Activated CD4-positive, alpha-beta T cell treated with anti-CD3 and anti-CD28 coated beads, Interleukin-2, amount 50 U/mL, for 24 hours (primary cell): Measurements from ENCODE around the gene HS2ST1.
"Not testable (repeated sequence)": the region's sequence is repeated elsewhere in the genome, so short reads cannot be mapped to it uniquely, and the experiment has no call there.

Experiments
- DNase-seq, 2 donors: peaks; one replicate each; pipeline ENCODE4 v3.0.0-alpha.2; 2020; ENCODE audit warnings: low read depth in 1 of 2, low spot score in 1 of 2

Gene HS2ST1

DNA sequence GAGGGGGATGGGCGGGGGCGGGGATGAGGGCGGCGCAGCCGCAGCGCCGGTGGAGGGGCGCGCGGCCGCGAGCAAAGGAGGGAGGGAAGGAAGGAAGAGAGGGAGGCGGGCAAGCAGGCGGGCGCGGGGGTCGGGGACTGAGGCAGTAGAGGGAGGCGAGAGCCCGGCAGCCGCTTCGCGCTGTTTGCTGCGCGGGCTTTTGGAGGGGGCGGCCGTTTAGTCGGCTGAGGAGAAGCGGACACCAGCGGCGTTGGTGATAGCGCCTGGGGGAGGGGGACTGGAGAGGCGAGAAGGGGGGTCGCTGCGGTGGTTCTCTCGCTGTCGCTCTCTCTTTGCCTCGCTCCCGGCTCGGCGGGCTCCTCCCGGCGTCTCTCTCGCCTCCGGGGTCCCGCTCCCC is at the start of gene HS2ST1:
TSS of gene HS2ST1 (plus strand) at position 35 of the 397 bp plus-strand sequence.
- no peak for DNase-seq

DNA sequence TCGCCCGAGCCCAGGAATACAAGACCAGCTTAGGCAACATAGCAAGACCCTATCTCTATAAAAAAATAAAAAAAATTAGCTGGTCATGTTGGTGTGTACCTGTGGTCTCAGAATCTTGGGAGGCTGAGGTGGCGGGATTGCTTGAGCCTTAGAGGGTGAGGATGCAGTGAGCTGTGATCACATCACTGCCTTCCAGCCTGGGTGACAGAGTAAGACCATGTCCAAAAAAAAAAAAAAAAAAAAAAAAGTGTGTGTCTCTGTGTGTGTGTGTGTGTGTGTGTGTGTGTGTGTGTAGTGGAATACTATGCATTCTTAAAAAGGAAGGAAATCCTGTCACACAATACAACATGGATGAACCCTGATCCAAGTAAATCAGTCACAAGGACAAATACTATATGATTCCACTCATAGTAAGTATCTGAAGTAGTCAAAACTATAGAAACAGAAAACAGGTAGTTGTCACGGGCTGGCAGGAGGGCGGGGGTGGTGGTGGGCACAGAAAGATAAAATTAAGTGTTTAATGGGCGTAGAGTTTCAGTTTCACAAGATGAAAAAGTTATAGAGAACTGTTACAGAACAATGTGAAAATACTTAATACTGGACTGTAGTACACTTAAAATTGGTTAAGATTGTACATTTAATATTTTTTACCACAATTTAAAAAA is 48.3 kb upstream of the HS2ST1 start:
- DNase-seq = no peak

DNA sequence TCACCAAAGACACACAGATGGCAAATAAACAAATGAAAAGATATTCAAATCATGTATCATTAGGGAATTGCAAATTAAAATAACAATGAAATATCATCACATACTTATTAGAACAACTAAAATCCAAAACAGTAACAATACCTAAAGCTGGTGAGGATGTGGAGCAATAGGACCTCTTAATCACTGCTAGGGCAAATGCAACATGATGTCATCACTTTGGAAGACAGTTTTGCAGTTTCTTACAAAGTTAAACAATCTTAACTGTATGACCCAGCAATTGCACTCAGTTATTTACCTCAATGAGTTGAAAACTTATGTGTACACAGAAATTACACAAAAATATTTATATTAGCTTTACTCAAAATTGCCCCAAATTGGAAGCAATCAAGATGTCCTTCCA is 47.8 kb upstream of the HS2ST1 start:
- DNase-seq = no peak

DNA sequence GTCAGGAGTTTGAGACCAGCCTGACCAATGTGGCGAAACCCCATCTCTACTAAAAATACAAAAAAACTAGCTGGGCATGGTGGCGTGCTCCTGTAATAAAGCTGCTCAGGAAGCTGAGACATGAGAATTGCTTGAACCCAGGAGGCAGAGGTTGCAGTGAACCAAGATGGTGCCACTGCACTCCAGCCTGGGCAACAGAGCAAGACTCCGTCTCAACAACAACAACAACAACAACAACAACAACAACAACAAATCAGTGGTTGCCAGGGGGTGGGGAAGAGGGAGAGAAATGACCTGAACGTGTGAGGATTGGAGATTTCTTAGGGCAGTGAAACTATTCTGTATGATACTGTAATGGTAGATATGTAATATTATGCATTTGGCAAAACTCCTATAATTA is 47.2 kb upstream of the HS2ST1 start:
- not testable (repeated sequence) for DNase-seq

DNA sequence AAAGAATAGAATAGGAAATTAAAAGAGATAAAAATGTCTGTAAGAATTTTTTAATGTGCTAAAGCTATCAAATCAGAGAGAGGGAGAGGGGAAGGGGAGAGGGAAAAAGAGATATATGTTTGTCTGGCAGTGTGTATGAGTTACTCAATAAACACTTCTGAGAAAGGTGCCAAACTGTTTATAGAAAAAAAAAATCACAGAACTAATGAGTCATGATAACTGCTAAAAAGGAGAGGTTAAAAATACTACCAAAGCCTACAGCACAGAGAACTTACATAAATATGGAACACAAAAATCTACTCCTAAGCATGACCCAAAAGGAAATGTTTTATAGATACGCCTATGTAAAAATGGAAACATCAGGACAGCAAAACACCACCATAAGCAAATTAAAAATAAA is 46.0 kb upstream of the HS2ST1 start:
- DNase-seq = no peak

DNA sequence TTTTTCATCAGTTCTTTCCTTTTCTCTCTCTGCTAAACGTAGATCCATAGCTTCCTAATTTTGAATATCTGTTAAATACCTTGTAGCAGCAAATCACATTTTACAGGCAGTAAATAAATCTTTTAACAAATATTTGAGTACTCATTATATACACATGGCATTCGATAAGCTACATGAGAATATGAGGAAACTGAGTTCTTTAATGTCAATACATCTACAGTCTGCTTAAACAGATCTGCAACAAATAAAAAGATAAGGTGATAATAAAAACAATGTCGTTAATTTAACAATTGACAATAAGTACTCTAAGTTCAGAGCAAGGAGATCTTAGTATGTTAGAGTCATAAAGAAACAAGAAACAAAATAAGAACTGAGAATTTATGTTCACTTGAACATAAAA is 43.4 kb upstream of the HS2ST1 start:
- no peak for DNase-seq

DNA sequence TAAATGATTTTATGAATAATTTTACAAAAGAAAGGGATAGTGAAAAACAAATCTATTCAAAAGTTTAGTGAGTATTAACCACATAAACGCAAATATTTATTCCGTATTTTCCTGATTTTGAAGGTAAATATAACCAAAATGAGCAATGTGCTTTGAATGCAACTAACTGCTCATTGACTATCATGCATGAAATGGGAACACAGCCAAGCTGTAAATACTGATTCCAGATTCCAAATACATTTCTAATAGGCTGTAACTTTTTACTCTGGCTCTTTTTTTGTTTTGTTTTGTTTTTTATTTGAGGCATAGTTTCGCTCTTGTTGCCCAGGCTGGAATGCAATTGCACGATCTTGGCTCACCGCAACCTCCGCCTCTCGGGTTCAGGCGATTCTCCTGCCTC is 42.3 kb upstream of the HS2ST1 start:
- no peak for DNase-seq

DNA sequence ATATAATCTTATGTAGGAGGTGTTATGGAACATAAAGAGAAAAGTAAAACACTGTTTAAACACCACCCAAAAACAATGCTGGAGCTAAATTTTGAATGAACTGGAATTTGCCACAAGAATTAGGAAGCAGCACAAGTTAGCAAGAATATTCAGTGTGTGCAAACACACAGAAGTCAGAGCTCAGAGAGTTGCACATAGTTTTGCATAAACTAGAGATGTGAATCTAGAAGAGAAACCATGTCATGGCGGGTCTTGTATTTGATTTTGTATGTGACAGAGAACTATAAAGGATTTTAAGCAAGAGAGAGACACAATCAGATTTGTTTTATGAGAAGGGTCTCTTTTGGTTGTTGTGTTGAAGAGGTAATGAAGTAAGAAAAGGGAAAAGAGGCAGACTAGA is 38.7 kb upstream of the HS2ST1 start:
- no peak for DNase-seq

DNA sequence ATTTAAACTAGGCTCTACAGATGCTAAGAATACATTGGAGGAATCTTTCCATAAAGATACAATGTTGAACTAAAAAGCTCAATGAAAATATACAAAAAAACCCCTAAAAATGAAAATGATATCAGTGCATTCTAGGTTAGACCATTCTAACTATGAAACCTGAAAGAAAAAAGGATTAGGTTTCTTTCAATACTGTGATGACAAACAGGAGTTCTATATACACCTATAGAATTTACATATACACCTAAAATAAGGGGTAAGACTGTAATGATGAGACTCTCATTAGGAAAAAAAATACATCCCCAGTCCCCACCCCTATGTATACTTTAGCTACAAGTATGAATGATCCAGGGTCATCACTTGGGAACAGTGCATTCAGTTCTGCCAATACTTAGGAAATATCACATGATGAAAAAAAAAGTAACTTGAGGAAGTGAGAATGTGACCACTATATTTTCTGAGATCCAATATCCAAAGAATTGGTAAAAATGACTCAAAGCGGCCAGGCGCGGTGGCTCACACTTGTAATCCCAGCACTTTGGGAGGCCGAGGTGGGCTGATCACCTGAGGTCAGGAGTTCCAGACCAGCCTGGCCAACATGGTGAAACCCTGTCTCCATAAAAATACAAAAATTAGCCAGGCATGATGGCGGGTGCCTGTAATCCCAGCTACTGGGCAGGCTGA is 26.8 kb upstream of the HS2ST1 start:
- DNase-seq = no peak

DNA sequence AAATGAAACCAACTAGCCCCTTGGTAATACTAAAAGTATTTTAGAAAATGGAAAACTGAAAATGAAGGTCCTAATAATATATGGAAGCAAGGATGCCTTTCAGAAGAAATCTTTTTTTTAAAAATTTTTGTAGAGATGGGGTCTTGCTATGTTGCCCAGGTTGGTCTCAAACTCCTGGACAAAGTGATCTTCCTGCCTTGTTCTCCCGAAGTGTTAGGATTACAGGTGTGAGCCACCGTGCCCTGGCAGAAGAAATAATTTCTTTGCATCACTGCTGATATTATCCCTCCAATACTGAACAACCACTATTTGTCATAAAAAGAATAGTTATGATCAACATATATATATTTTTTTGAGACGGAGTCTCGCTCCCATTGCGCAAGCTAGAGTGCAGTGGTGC is 26.1 kb upstream of the HS2ST1 start:
- no peak for DNase-seq

DNA sequence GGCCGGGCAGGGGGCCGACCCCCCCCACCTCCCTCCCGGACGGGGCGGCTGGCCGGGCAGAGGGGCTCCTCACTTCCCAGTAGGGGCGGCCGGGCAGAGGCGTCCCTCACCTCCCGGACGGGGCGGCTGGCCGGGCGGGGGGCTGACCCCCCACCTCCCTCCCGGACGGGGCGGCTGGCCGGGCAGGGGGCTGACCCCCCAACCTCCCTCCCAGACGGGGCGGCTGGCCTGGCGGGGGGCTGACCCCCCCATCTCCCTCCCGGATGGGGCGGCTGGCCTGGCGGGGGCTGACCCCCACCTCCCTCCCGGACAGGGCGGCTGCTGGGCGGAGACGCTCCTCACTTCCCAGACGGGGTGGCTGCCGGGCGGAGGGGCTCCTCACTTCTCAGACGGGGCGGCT is 15.0 kb upstream of the HS2ST1 start:
- not testable (repeated sequence) for DNase-seq

DNA sequence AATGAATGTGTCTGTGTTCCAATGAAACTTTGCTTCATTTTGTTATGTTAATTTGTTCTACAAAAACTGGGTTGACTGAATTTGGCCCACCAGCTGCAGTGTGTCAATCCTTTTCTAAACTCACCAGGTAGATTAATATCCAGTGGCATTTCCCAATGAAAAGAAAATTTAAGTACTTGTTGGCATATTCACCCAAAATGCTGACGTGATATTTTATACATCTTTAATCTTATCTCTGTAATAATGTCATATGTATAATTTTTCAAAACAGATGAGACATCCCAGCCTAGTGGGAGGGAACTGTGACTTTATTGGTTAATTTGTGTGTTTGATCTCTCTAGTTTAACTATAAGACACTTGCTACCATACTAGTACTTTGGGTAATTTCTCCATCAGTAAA is 8.6 kb upstream of the HS2ST1 start:
- DNase-seq = no peak

DNA sequence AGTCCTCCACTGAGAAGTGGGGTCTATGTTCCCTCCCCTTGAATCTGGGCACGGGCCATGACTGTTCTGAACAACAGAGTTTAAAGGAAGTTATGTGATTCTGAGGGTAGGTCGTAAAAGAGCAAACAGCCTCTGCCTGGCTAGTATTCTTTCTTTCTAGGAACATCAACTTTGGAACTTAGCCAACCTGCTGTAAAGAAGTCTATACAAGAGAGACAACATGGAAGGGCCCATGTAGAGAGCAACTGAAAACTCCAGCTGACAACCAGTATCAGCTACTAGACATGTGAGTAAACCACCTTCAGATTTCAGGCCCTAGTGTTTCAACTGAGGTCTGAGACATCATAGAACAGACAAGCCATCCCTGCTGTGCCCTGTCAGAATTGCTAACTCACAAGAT is 8.0 kb upstream of the HS2ST1 start:
- no peak for DNase-seq

DNA sequence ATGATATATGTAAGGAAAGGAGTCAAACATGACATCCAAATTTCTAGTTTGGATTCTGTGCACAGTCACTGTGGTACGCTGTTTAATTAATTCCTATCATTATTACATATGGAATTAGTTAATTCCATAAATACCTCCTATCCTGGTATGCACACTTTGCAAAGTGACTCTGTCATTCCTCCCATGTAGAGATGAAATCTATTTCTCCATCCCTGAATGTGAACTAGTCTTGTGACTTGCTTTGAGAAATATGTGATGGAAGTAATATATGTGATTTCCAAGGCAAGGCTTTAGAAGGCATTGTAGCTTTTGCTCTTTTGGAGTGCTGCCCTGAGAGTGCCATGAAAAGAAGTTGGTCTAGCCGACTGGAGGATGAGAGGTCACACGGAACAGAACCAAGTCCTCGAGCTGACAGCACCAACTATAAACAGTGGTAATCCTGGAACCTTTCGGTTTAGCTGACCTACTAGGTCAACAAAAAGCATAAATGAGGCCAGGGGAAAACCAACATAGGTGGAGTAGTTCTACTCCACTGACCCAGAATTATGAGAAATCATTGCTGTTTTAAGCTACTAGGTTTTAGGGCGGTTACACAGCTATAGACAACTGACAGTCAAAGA is 2.0 kb upstream of the HS2ST1 start:
- no peak for DNase-seq

DNA sequence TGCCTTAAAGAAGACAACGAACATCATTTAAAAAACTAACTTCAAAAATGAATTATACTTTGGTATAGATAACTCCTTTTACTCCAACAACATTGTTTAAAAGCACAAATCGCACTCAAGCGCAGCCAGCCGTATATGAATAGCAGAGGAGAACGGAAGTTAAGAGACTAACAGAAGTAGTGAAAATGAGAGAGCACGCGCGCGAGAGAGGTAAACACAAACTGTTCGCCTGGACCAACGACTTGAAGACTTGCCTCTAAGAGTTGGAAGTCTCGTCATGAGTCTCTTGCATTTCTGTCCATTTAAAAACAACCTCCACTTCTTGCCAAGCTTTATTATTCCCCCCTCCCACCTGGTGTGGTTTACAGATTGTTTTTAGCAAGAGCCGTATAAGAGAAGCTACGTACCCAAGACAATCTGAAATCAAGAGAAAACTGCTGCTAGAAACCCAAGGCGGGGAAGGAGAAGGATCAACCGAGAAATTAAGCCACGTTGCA is 988 bp upstream of the HS2ST1 start:
- peak in 1 of 2 donors; percentile 6 for DNase-seq

DNA sequence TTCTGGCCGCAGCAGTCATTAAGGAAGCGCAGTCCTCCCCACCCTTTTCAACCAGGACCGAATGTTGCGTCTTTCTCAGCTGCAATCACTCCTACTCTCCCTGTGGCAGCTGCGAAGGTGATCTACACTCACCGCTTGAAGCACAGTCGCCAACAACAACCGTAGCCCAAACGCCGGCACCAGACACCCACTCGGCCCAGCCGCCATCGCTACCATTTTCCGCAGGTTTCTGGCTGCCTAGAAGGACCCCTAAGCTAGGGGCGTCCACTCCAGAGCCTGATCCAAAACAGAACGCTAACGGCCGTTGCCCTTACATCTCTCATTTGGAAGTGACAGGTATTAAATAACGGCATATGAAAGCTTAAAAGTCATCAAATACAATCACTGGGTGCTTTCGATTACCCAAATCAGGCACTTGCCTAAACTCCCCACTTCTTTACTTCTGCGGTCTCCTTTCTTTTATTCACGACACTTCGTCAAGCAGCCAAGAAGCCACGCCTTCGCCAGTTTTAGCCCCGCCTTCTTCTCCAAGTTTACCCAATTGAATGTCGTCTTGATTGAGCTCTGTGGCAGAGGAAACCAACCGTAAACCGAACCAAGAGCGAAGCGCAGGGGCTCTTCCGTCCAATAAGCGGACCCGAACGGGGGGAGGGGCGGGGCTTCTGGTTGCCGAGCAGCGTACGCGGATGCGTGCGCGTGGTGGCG is 387 bp upstream of the HS2ST1 start, which contains the start of gene SELENOF:
TSS of gene SELENOF (minus strand) at position 231 of the 705 bp plus-strand sequence. CDS start at position 216, 15 bp downstream.
- peak; percentile 94 to 99 for DNase-seq

DNA sequence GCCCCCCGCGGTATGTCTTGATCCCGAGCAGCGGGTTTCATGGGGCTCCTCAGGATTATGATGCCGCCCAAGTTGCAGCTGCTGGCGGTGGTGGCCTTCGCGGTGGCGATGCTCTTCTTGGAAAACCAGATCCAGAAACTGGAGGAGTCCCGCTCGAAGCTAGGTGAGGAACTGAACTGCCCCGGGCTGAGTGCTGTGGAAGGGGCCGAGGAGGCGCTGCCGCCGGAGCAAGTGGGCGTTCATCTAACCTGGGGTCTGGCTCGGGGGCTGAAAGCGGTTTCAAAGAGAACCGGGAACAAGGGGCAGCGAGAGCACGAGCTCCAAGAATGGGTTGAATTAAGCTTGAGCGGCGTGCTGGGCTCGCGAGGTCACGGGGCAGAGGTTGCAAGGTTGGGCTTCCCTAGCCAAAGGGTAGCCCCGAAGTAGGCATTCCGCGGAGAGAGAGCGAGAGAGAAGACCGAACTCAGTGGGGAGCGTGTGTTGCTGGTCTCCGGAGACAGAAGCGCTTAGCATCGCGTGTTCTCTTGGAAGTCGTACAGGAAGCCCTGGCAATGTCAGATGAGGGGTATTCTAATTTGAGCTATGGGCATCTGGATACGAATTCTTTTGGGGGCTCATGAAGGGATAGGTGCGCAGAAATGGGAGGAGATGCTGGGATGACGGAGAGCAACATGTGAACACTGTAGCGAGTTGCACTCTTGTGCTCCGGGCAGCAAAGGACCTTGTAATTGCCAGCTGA is 732 bp downstream of the HS2ST1 start:
- peak in 1 of 2 donors; percentile 46 for DNase-seq

DNA sequence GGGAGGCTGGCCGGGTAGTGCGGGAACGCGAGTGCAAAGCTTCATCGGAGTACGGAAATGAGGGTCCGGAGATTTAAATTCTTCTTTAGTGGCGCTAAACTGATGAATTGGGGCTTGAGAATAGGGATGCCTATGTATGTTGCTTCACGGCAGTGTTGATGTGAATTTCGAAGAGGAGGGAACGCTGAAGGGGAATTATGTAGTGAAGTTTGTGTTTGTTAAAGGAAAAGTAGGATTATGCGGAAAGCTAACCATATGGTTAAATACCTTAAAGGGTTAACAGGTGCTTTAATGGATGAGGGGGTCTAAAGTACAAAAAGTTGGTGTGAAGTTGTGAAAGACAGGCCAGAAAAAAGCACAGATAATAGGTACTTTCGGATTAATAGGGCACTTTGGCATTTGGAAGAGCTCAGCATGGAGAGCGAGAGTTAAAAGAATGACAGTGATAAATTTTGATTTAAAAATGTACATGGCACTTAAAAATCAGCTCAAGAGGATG is 1.4 kb downstream of the HS2ST1 start:
- DNase-seq = no peak

DNA sequence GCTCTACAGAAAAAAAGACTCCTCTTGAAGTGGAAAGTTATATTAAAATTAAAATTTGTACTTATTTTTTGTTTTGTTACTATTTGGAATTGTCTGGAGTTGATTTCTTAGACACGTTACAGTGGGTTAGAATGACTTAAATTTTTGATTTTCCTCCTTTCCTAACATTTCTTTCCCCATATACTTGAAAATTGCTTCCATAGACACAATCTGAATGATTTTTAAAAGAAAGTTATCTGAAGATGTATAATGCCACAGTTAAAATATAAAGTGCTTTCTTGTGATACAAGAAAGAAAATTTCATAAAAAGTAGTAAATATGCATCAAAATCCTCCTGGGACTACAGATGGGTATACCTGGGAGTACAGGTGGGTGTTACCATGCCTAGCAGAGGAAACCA is 2.3 kb downstream of the HS2ST1 start:
- no peak for DNase-seq

DNA sequence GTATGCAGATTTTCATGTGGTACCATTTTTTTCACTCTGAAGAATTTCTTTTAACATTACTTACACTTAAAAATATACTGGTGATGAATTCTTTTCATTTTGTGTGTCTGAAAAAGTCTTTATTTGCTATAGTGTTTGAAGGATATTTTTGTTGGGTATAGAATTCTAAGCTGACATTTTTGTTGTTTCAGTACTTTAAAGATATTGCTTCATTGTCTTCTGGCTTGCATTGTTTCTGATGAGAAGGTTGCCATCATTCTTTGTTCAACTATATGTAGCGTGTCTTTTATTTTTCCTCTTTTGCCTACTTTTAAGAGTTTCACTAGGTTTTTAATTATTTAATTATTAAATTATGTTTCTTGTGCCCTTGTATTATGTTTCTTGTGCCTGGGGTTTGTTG is 8.0 kb downstream of the HS2ST1 start:
- no peak for DNase-seq
